ENCODE data around the gene FERMT1.

DNA sequence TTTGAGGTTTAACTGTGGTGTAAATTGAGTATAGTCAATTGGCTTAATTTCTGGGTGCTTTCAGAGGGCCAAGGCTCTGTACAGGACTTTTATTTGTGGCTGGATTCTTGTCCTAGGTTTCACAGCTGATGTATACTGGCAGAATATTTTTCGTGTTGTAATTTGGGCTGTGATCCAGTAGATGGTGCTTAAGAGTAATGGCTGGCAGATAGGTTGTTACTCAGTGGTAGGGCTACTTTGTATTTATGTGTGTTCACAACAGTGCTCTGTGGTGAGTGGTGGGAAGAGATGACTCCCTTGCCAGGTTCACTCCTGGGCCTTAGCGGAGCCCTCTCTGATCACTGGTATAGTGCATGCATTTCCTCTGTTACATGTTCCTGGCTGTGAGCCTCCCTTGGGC, 34.5 kb upstream of the FERMT1 start:
- TF ChIP-seq, protein P1, sequence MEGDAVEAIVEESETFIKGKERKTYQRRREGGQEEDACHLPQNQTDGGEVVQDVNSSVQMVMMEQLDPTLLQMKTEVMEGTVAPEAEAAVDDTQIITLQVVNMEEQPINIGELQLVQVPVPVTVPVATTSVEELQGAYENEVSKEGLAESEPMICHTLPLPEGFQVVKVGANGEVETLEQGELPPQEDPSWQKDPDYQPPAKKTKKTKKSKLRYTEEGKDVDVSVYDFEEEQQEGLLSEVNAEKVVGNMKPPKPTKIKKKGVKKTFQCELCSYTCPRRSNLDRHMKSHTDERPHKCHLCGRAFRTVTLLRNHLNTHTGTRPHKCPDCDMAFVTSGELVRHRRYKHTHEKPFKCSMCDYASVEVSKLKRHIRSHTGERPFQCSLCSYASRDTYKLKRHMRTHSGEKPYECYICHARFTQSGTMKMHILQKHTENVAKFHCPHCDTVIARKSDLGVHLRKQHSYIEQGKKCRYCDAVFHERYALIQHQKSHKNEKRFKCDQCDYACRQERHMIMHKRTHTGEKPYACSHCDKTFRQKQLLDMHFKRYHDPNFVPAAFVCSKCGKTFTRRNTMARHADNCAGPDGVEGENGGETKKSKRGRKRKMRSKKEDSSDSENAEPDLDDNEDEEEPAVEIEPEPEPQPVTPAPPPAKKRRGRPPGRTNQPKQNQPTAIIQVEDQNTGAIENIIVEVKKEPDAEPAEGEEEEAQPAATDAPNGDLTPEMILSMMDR (IDR thresholded peaks at IDR 0.05): no peak
- no peak for TF ChIP-seq POLR2A (IDR thresholded peaks at IDR 0.05)
